H1 (cell line): ENCODE results near the gene GMNN. TPM values are rescaled to one million over a fixed set of nuclear protein-coding genes. Genes with fewer than 3 reads are reported as not detected.

Experiments used
- CTCF ChIA-PET: fragments of 300-600 bp; sonication (Branson Sonifier 250); formaldehyde crosslinking; loops from one replicate; lab custom pipeline; 2021; ENCODE audit not compliant: partially characterized antibody; lab: Charles Lee
- POLR2A ChIA-PET: fragments of 300-600 bp; sonication (Branson Sonifier 250); formaldehyde crosslinking; loops from one replicate; lab custom pipeline; 2021; ENCODE audit warnings: inconsistent platforms; ENCODE audit not compliant: partially characterized antibody; lab: Charles Lee
- DNase-seq, 2 experiments: peaks; one replicate each; pipeline versions ENCODE4 v3.0.0 to v3.0.0-alpha.2; 2010 to 2022; ENCODE audit warnings: low spot score in 2 of 2, low read depth in 1 of 2, mixed read lengths in 1 of 2
- FAIRE-seq: peaks from 2 replicates; lab custom pipeline; 2011; peaks lifted over from hg19 to GRCh38; lab: Jason Lieb, UNC
- H2AFZ ChIP-seq: 2 replicates; pipeline ENCODE4 v1.8.1; 2012; ENCODE audit warnings: low read length, inconsistent platforms
- H2AK5ac ChIP-seq: 2 replicates; pipeline ENCODE4 v1.6.1; 2013; ENCODE audit warnings: low read depth, low read length
- H2BK120ac ChIP-seq: replicated peaks from 2 replicates; pipeline ENCODE3; 2013; ENCODE audit warnings: low read depth, low read length, inconsistent platforms
- H2BK12ac ChIP-seq: 2 replicates; pipeline ENCODE4 v1.6.1; 2013; ENCODE audit warnings: low read depth, low read length
- H2BK15ac ChIP-seq: 2 replicates; pipeline ENCODE4 v1.6.1; 2013; ENCODE audit warnings: low read length
- H2BK20ac ChIP-seq: 2 replicates; pipeline ENCODE4 v1.6.1; 2013; ENCODE audit warnings: low read length
- H2BK5ac ChIP-seq: 2 replicates; pipeline ENCODE4 v1.6.1; 2013; ENCODE audit warnings: low read depth, low read length
- H3K14ac ChIP-seq: 2 replicates; pipeline ENCODE4 v1.6.1; 2013; ENCODE audit warnings: inconsistent platforms; ENCODE audit not compliant: insufficient read length
- H3K18ac ChIP-seq: 2 replicates; pipeline ENCODE4 v1.6.1; 2013; ENCODE audit warnings: low read length; ENCODE audit errors: extremely low read depth
- H3K23ac ChIP-seq: 2 replicates; pipeline ENCODE4 v1.6.1; 2013; ENCODE audit warnings: inconsistent platforms; ENCODE audit not compliant: insufficient read length
- H3K23me2 ChIP-seq: 2 replicates; pipeline ENCODE4 v1.6.1; 2013; ENCODE audit warnings: low read depth, low read length
- H3K27ac ChIP-seq: 2 replicates; pipeline ENCODE4 v1.6.1; 2011; ENCODE audit warnings: low read depth, low read length, inconsistent platforms
- H3K27me3 ChIP-seq, 4 experiments: replicated peaks in 1 of 4; 1 replicate in 1 of 4; 2 replicates in 3 of 4; pipeline versions ENCODE4 v1.6.1 to v1.8.1; 2011 to 2013; ENCODE audit warnings: low read length in 3 of 4, mild to moderate bottlenecking in 3 of 4, inconsistent platforms in 2 of 4, mixed read lengths in 2 of 4, moderate library complexity in 1 of 4; ENCODE audit not compliant: control insufficient read depth in 3 of 4, insufficient read depth in 3 of 4; ENCODE audit errors: extremely low read depth in 1 of 4
- H3K36me3 ChIP-seq, 4 experiments: 2 replicates each; pipeline versions ENCODE4 v1.6.1 to v1.8.1; 2011 to 2013; ENCODE audit warnings: mild to moderate bottlenecking in 4 of 4, low read length in 3 of 4, moderate library complexity in 2 of 4, control low read depth in 1 of 4, inconsistent platforms in 1 of 4; ENCODE audit not compliant: insufficient read depth in 4 of 4, control insufficient read depth in 2 of 4
- H3K4ac ChIP-seq: replicated peaks from 2 replicates; pipeline ENCODE3; 2013; ENCODE audit warnings: low read length, low read depth, mixed read lengths, inconsistent platforms; ENCODE audit not compliant: insufficient read length
- H3K4me1 ChIP-seq, 4 experiments: replicated peaks in 1 of 4; 1 replicate in 1 of 4; 2 replicates in 3 of 4; pipeline versions ENCODE4 v1.6.1 to v1.8.1; 2011 to 2013; ENCODE audit warnings: low read length in 3 of 4, inconsistent platforms in 2 of 4, mixed read lengths in 1 of 4; ENCODE audit not compliant: insufficient read depth in 4 of 4, control insufficient read depth in 3 of 4
- H3K4me2 ChIP-seq, 2 experiments: 2 replicates each; pipeline versions ENCODE4 v1.6.1 to v1.8.1; 2011 to 2013; ENCODE audit warnings: low read depth in 2 of 2, low read length in 2 of 2, control low read depth in 1 of 2, inconsistent platforms in 1 of 2, mild to moderate bottlenecking in 1 of 2; ENCODE audit not compliant: insufficient read depth in 1 of 2
- H3K4me3 ChIP-seq, 4 experiments: fragments of 200-600, 300-600 bp in 1 of 4; sonication (generic), shearing (Covaris generic), sonication (Bioruptor Twin) in 1 of 4; 2 replicates each; pipeline versions ENCODE4 v1.5.1 to v1.8.1; 2011 to 2016; ENCODE audit warnings: low read length in 4 of 4, low read depth in 3 of 4, control low read depth in 2 of 4, inconsistent platforms in 2 of 4, mild to moderate bottlenecking in 2 of 4, mixed read lengths in 1 of 4, moderate library complexity in 1 of 4; ENCODE audit not compliant: insufficient read depth in 2 of 4; ENCODE audit errors: extremely low read depth in 1 of 4
- H3K56ac ChIP-seq: replicated peaks from 2 replicates; pipeline ENCODE3; 2013; ENCODE audit warnings: low read depth, mild to moderate bottlenecking, mixed read lengths, low read length, inconsistent platforms; ENCODE audit not compliant: insufficient read length
- H3K79me1 ChIP-seq: 2 replicates; pipeline ENCODE4 v1.6.1; 2013; ENCODE audit warnings: low read depth, low read length, control low read depth
- H3K79me2 ChIP-seq, 2 experiments: 2 replicates each; pipeline versions ENCODE4 v1.6.1 to v1.8.1; 2012 to 2013; ENCODE audit warnings: low read length in 2 of 2, mild to moderate bottlenecking in 2 of 2, inconsistent platforms in 1 of 2; ENCODE audit not compliant: insufficient read depth in 2 of 2, control insufficient read depth in 1 of 2
- H3K9ac ChIP-seq, 4 experiments: replicated peaks in 1 of 4; 1 replicate in 1 of 4; 2 replicates in 3 of 4; pipeline versions ENCODE4 v1.6.1 to v1.8.1; 2011 to 2013; ENCODE audit warnings: low read depth in 3 of 4, low read length in 3 of 4, control low read depth in 2 of 4, mild to moderate bottlenecking in 2 of 4, moderate library complexity in 2 of 4, inconsistent platforms in 1 of 4; ENCODE audit errors: extremely low read depth in 1 of 4
- H3K9me3 ChIP-seq, 2 experiments: 2 replicates each; pipeline versions ENCODE4 v1.6.1 to v1.8.1; 2012 to 2013; ENCODE audit warnings: mild to moderate bottlenecking in 2 of 2, moderate library complexity in 2 of 2, control low read depth in 1 of 2, inconsistent platforms in 1 of 2, low read depth in 1 of 2, low read length in 1 of 2, mixed read lengths in 1 of 2; ENCODE audit not compliant: insufficient read depth in 2 of 2
- H4K20me1 ChIP-seq, 2 experiments: replicated peaks in 1 of 2; 2 replicates each; pipeline versions ENCODE3 to v1.8.1; 2011 to 2013; ENCODE audit warnings: inconsistent platforms in 2 of 2, low read length in 2 of 2, mild to moderate bottlenecking in 1 of 2; ENCODE audit not compliant: insufficient read depth in 2 of 2, control insufficient read depth in 1 of 2
- H4K5ac ChIP-seq: 2 replicates; pipeline ENCODE4 v1.6.1; 2013; ENCODE audit warnings: low read length, low read depth, mixed read lengths, inconsistent platforms; ENCODE audit not compliant: insufficient read length
- H4K8ac ChIP-seq: 2 replicates; pipeline ENCODE4 v1.8.0; 2013; ENCODE audit warnings: mild to moderate bottlenecking, moderate library complexity, low read length, inconsistent platforms; ENCODE audit not compliant: insufficient read depth; ENCODE audit errors: extremely low read depth
- H4K91ac ChIP-seq: replicated peaks from 2 replicates; pipeline ENCODE3; 2013; ENCODE audit warnings: low read length, mixed read lengths, inconsistent platforms; ENCODE audit not compliant: insufficient read length
- ATF2 ChIP-seq: IDR thresholded peaks from 2 replicates; pipeline ENCODE4 v1.6.1; 2012; ENCODE audit warnings: low read length, inconsistent platforms
- ATF3 ChIP-seq: IDR thresholded peaks from 2 replicates; pipeline ENCODE4 v1.6.1; 2011; ENCODE audit warnings: low read depth, mild to moderate bottlenecking, low read length; ENCODE audit not compliant: insufficient read depth
- BCL11A ChIP-seq, 2 experiments: IDR thresholded peaks; one replicate each; pipeline ENCODE4 v1.6.1; 2011; ENCODE audit warnings: low read depth in 2 of 2, low read length in 2 of 2, mild to moderate bottlenecking in 2 of 2
- EZH2 ChIP-seq: fragments of 200-600 bp; sonication (generic); IDR thresholded peaks from 2 replicates; pipeline ENCODE4 v1.7.1; 2012; ENCODE audit warnings: low read depth, mild to moderate bottlenecking, moderate library complexity, low read length, inconsistent platforms; ENCODE audit not compliant: severe bottlenecking
- KDM4A ChIP-seq: IDR thresholded peaks from one replicate; pipeline ENCODE4 v1.7.1; 2012; ENCODE audit warnings: low read depth, mild to moderate bottlenecking, moderate library complexity, low read length, inconsistent platforms; ENCODE audit not compliant: severe bottlenecking
- KDM5A ChIP-seq: fragments of 200-600 bp; IDR thresholded peaks from 2 replicates; pipeline ENCODE4 v1.7.1; 2012; ENCODE audit warnings: mild to moderate bottlenecking, low read length, inconsistent platforms, mixed read lengths
- PHF8 ChIP-seq: fragments of 200-600 bp; sonication (generic); conservative IDR thresholded peaks from 2 replicates; pipeline ENCODE4 v1.7.1; 2012; ENCODE audit warnings: low read depth, mild to moderate bottlenecking, inconsistent platforms, low read length, moderate library complexity
- POLR2AphosphoS5 ChIP-seq: IDR thresholded peaks from 2 replicates; pipeline ENCODE4 v1.6.1; 2011; ENCODE audit warnings: low read depth, low read length
- RBBP5 ChIP-seq: IDR thresholded peaks from 2 replicates; pipeline ENCODE4 v1.7.1; 2012; ENCODE audit warnings: low read depth, mild to moderate bottlenecking, inconsistent platforms, low read length, moderate library complexity, borderline replicate concordance
- SIN3A ChIP-seq, 2 experiments: IDR thresholded peaks in 1 of 2; conservative IDR thresholded peaks in 1 of 2; 2 replicates each; pipeline ENCODE4 v1.6.1; 2011 to 2012; ENCODE audit warnings: low read length in 2 of 2, improper control_type of control experiment in 1 of 2, low read depth in 1 of 2, mild to moderate bottlenecking in 1 of 2
- SIX5 ChIP-seq: IDR thresholded peaks from 2 replicates; pipeline ENCODE4 v1.6.1; 2011; ENCODE audit warnings: mild to moderate bottlenecking, low read depth, low read length
- TAF1 ChIP-seq: IDR thresholded peaks from 2 replicates; pipeline ENCODE4 v1.6.1; 2011; ENCODE audit warnings: mild to moderate bottlenecking, low read depth, low read length
- whole genome bisulfite sequencing, 2 experiments: shearing (Covaris generic) in 1 of 2; methylation state at CpG; one replicate each; pipeline versions ENCODE4 v1.1.6 to v1.1.7; 2013 to 2015; ENCODE audit warnings: low lambda C conversion rate in 2 of 2, mixed read lengths in 2 of 2, inconsistent platforms in 1 of 2, low coverage in 1 of 2, missing lambda C conversion rate in 1 of 2; ENCODE audit not compliant: insufficient replicate concordance in 2 of 2, insufficient coverage in 1 of 2, insufficient read length in 1 of 2; ENCODE audit errors: extremely low coverage in 1 of 2, missing lambda C conversion rate in 1 of 2; 5-methylcytosine and 5-hydroxymethylcytosine counted together
- polyA plus RNA-seq, 7 experiments: library from polyadenylated mRNA; depleted of rRNA in 3 of 7; stranded (reverse) in 5 of 7; unstranded in 2 of 7; fragments of >200 nt in 5 of 7; fragments of 200-250 nt in 2 of 7; gene quantifications; 1 replicate in 5 of 7; 2 replicates in 1 of 7; 4 replicates in 1 of 7; pipeline versions ENCODE4 v1.2.1 to v1.2.3, GENCODE V29; 2011 to 2013; ENCODE audit warnings: missing spikeins in 2 of 7, mixed read lengths in 2 of 7
- total RNA-seq: library from RNA; stranded (reverse); fragmentation: NEBNext Ultra II Directional; extraction: Animal tissue kit (Norgen Biotek cat#: 25700); gene quantifications from 2 replicates; pipeline ENCODE4 v1.2.1, GENCODE V29; 2021

The GMNN gene
- total and polyA plus RNA-seq, 2 of the 8 experiments (the other 6 are each of a cell fraction or from before 2014, with no cell fraction given): 65.9 to 101 TPM

GRCh38 chr6:24818346-24818745 lies 43.6 kb downstream of the GMNN start:
- Histone ChIP-seq H2AK5ac (no peak overlapping the region), H3K4me1 (no peaks in the 10 kb centered on the region), H3K23ac (no peak overlapping the region), H2BK15ac (no peak overlapping the region), H4K5ac (no peak overlapping the region), H4K8ac (no peak overlapping the region), H3K4me2 (no peak overlapping the region), H3K79me1 (no peaks in the 10 kb centered on the region), H2BK120ac (no peak overlapping the region), H2BK20ac (no peak overlapping the region), H3K27me3 (no peaks in the 10 kb centered on the region), H3K79me2 (no peaks in the 10 kb centered on the region), H4K20me1 (no peaks in the 10 kb centered on the region), H3K27ac (no peak overlapping the region), H2BK5ac (no peak overlapping the region), H3K4me3 (no peak overlapping the region), H3K23me2 (no peaks in the 10 kb centered on the region), H3K14ac (no peak overlapping the region), H3K9me3 (no peaks in the 10 kb centered on the region), H3K56ac (no peak overlapping the region), H3K9ac (no peak overlapping the region), H3K18ac (no peak overlapping the region), H2AFZ (no peak overlapping the region), H3K36me3 (no peaks in the 10 kb centered on the region; a peak in 1 of 8 replicates), H3K4ac (no peak overlapping the region), H2BK12ac (no peak overlapping the region), H4K91ac (no peak overlapping the region)
- CTCF ChIA-PET: interaction anchor here (0.6 to 2.2 kb wide), 5 partner anchors 11 to 194 kb away, joined by 3 to 12 read pairs (median 4); no protein-coding TSS in a partner anchor
- 100% methylated on average over 2 of the region's 2 CpGs; no CpG with 5 or more reads in 1 of the 2 experiments for WGBS, 2 experiments
- FAIRE-seq (no peak), DNase-seq (no peak)
- POLR2A ChIA-PET: interaction anchor here (1.0 kb wide), 1 partner anchor 8 kb away, joined by 3 read pairs; no protein-coding TSS in a partner anchor
- no peak for TF ChIP-seq BCL11A (IDR thresholded peaks at IDR 0.05; ENCODE audit: low read depth in 2 of 2, low read length in 2 of 2)
- no peak for TF ChIP-seq EZH2
- no peak for TF ChIP-seq SIX5
- TF ChIP-seq KDM4A: no peak
- no peak for TF ChIP-seq POLR2AphosphoS5
- TF ChIP-seq TAF1: no peak
- no peak for TF ChIP-seq ATF3
- no peak for TF ChIP-seq KDM5A
- TF ChIP-seq PHF8: no peak
- TF ChIP-seq ATF2: no peak
- TF ChIP-seq SIN3A (conservative IDR thresholded peaks at IDR 0.05 in 1 of 2, IDR thresholded peaks at IDR 0.05 in 1 of 2; ENCODE audit: low read depth in 1 of 2, low read length in 2 of 2): no peak
- TF ChIP-seq RBBP5: no peak
